MCF 10A (cell line): ENCODE data around the gene NMD3. TPM values are rescaled to one million over a fixed set of nuclear protein-coding genes. Genes with fewer than 3 reads are reported as not detected.

Source experiments
- total RNA-seq: library from RNA; stranded (reverse); gene quantifications from 2 replicates; pipeline ENCODE4 v1.2.3, GENCODE V29; 2022

Gene NMD3
- total RNA-seq, 1 experiment from 2014 or later, result 84.6 TPM

Other genes starting within 250 kb of the NMD3 start
- 3.0 and 3.6 TPM in 2 replicates for gene B3GALNT1, start 116.0 kb upstream of the NMD3 start, total RNA-seq
- gene SPTSSB, start 150.2 kb downstream of the NMD3 start, total RNA-seq, result not detected in 2 replicates